Esophagus muscularis mucosa (tissue), 4 donors: ENCODE data around the gene CEP41. TPM values are rescaled to one million over a fixed set of nuclear protein-coding genes. Genes with fewer than 3 reads are reported as not detected.

ENCODE experiments used
- DNase-seq: peaks from one replicate; pipeline ENCODE4 v3.0.0-alpha.2; 2017; ENCODE audit errors: extremely low spot score
- H3K27ac ChIP-seq, 4 donors: fragments of 200-600 bp; sonication (generic); replicated peaks in 1 of 4; 1 replicate in 3 of 4; 2 replicates in 1 of 4; pipeline ENCODE4 v1.5.1; 2016 to 2019; ENCODE audit warnings: mild to moderate bottlenecking in 1 of 4
- H3K27me3 ChIP-seq, 4 donors: fragments of 200-600 bp; sonication (generic); one replicate each; pipeline versions ENCODE4 v1.5.1 to v1.6.0; 2016 to 2019
- H3K36me3 ChIP-seq, 4 donors: fragments of 200-600 bp; sonication (generic); one replicate each; pipeline ENCODE4 v1.5.1; 2016 to 2019
- H3K4me1 ChIP-seq, 4 donors: fragments of 200-600 bp; sonication (generic); one replicate each; pipeline ENCODE4 v1.5.1; 2016 to 2019
- H3K4me3 ChIP-seq, 4 donors: fragments of 200-600 bp; sonication (generic); 1 replicate in 2 of 4; 2 replicates in 2 of 4; pipeline ENCODE4 v1.5.1; 2016 to 2019; ENCODE audit warnings: mild to moderate bottlenecking in 4 of 4, moderate library complexity in 1 of 4
- H3K9me3 ChIP-seq, 4 donors: fragments of 200-600 bp; sonication (generic); 1 replicate in 3 of 4; 2 replicates in 1 of 4; pipeline ENCODE4 v1.5.1; 2016 to 2019
- EP300 ChIP-seq: sonication (generic); formaldehyde crosslinking; IDR thresholded peaks from one replicate; pipeline ENCODE4 v1.6.1; 2017; ENCODE audit warnings: antibody characterized with exemption
- POLR2A ChIP-seq: fragments of 450-650 bp; IDR thresholded peaks from one replicate; pipeline ENCODE4 v1.6.1; 2017; ENCODE audit warnings: antibody characterized with exemption, moderate library complexity, mild to moderate bottlenecking, low read depth
- POLR2AphosphoS5 ChIP-seq, 2 donors: sonication (generic); formaldehyde crosslinking; IDR thresholded peaks; one replicate each; pipeline ENCODE4 v1.6.1; 2017; ENCODE audit warnings: antibody characterized with exemption in 2 of 2
- WGBS: methylation state at CpG from one replicate; pipeline ENCODE4 v1.1.5; 2018; 5-methylcytosine and 5-hydroxymethylcytosine counted together
- intact Hi-C: fragments of 100-400 bp; cut with DNase I; formaldehyde crosslinking; loops from one replicate; pipeline ENCODE4 v1.15.1; 2023
- total RNA-seq, 4 donors: library from RNA; depleted of rRNA; stranded (reverse); fragments of >200 nt; gene quantifications; one replicate each; pipeline versions ENCODE4 v1.1.0 to v1.2.1, GENCODE V29; 2016
- TF ChIP-seq, protein P1 (sequence below), 3 experiments: fragments of 200-600 bp in 2 of 3; fragments of 450-650 bp in 1 of 3; sonication (generic) in 2 of 3; IDR thresholded peaks; one replicate each; pipeline ENCODE4 v1.5.1; 2017 to 2019; ENCODE audit warnings: antibody characterized with exemption in 3 of 3, mild to moderate bottlenecking in 2 of 3, moderate library complexity in 1 of 3

Gene CEP41
- total RNA-seq, 4 donors from 2014 or later: 0.83 to 5.9 (median 2.8) TPM

DNA sequence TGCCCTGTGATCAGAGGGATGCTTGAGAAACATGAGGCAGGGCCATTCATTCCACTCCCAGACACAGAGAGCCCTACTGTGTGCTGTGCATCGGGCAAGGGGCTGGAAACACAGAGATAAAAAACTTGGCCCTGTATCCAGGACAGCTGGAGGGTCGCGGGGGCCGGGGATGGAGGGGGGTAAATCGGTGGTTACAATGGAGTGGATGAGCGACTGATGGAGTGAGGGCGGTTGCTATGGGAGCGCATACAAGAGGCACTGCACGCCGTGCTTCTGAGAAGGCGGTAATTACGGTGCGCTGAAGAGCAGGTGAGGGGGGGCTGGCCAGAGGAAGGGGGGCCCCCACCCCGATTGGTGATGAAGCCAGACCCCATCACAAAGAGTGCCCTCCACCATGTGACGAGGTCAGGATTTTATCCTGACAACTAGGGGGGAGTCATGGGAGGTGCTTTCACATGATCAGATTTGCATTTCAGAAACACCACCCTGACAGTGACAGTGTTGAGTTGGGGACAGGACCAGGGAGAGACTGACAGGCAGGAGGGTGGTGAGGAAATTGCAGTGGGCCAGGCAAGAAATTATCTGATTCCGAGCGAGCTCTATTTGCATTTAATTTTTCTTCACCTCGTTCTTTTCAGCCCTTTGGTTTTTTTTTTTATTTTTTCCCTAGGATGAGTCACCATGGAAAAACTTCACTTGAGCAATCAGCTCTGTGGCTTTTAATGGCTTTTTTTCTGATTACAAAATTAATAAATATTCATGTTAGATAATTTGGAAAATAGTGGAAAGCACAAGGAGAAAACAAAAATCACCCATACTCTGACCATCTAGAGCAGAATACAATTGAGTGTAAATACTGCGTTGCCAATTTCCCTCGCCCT, 88.4 kb downstream of the CEP41 start:
- Histone ChIP-seq H3K4me1 (peaks cover 11 to 48% (median 41%) of the 10 kb centered on the region in 4 donors), H3K27ac (peak overlapping the region; percentile 25 to 62 (median 53)), H3K4me3 (no peak overlapping the region), H3K27me3 (no peaks in the 10 kb centered on the region), H3K36me3 (no peaks in the 10 kb centered on the region), H3K9me3 (no peaks in the 10 kb centered on the region)
- no peak for DNase-seq
- intact Hi-C loops: loop anchor here (10.0 kb wide), 1 partner anchor 82 kb away; no protein-coding TSS in a partner anchor
- no peak for TF ChIP-seq EP300
- no peak for TF ChIP-seq POLR2AphosphoS5 (IDR thresholded peaks at IDR 0.05)
- TF ChIP-seq, protein P1, sequence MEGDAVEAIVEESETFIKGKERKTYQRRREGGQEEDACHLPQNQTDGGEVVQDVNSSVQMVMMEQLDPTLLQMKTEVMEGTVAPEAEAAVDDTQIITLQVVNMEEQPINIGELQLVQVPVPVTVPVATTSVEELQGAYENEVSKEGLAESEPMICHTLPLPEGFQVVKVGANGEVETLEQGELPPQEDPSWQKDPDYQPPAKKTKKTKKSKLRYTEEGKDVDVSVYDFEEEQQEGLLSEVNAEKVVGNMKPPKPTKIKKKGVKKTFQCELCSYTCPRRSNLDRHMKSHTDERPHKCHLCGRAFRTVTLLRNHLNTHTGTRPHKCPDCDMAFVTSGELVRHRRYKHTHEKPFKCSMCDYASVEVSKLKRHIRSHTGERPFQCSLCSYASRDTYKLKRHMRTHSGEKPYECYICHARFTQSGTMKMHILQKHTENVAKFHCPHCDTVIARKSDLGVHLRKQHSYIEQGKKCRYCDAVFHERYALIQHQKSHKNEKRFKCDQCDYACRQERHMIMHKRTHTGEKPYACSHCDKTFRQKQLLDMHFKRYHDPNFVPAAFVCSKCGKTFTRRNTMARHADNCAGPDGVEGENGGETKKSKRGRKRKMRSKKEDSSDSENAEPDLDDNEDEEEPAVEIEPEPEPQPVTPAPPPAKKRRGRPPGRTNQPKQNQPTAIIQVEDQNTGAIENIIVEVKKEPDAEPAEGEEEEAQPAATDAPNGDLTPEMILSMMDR (IDR thresholded peaks at IDR 0.05): no peak
- TF ChIP-seq POLR2A: no peak
- 78% methylated on average over 20 of the region's 20 CpGs for WGBS

DNA sequence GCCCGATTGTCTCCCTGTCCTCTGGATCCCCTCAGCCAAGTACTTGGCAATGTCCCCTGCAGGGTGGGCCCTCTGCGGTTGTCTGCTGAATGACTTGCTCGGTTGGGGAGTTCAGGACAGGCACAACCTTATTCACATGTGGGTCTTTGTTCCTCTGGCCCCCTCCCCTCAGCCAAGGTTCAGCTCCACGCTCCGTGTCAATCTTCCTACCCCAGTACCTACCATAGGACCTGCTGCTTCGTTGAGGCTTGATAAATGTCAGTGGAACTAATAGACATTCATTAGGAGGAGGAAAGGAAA, 89.1 kb downstream of the CEP41 start:
- TF ChIP-seq, protein P1 (IDR thresholded peaks at IDR 0.05): no peak
- TF ChIP-seq POLR2A (no peak), POLR2AphosphoS5 (IDR thresholded peaks at IDR 0.05) (no peak), EP300 (no peak)
- no peaks in the 10 kb centered on the region for H3K9me3 ChIP-seq
- peaks cover 8 to 41% (median 36%) of the 10 kb centered on the region in 4 donors for H3K4me1 ChIP-seq
- no peak for DNase-seq
- WGBS: 81% methylated on average over 6 of the region's 6 CpGs
- intact Hi-C loops: loop anchor here (10.0 kb wide), 1 partner anchor 83 kb away; no protein-coding TSS in a partner anchor
- no peaks in the 10 kb centered on the region for H3K27me3 ChIP-seq
- peak overlapping the region; percentile 25 to 62 (median 53) for H3K27ac ChIP-seq
- no peaks in the 10 kb centered on the region for H3K36me3 ChIP-seq
- no peak overlapping the region for H3K4me3 ChIP-seq

DNA sequence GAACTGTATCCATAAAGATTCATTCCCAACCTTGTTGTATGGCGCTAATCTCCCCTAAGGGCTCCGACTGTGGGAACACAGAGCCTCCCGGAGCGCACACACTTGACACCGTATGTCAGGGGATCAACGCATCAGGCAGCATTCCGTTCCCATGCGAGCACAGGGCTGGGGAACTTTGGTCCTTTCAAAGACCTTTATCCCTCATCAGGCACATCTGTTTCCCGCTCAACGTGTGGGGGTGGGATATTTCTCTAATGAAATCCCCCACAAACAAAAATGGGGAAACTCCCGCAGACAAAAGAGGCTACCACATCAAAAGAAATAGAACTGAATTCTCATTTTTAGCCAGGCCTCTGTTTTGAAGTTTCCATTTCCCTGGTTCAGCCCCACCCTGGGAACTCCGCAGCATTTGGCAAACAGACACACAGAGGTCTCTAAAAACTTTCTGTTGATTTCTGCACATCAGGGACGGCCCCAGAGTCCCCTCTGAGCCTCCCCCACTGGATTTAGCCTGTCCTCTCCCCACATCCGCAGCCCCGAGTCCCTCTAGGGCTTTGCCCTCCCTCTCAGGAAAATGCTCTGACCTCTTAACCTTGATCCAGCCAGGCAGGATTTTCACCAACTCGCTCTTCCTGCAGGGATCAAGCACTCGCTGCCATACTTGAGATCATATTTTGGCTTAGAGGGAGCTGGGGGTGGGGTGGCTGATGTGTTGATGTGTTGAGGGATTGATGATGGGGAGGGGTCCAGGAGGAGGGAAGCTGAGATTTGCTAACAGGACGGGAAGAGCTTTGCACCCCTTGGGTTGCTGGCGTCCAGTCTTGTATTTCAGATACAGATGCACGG, 89.6 kb downstream of the CEP41 start:
- DNase-seq: no peak
- Histone ChIP-seq H3K9me3 (no peaks in the 10 kb centered on the region), H3K27me3 (no peaks in the 10 kb centered on the region), H3K4me3 (no peak overlapping the region), H3K36me3 (no peaks in the 10 kb centered on the region), H3K4me1 (peaks cover 3 to 35% (median 30%) of the 10 kb centered on the region in 4 donors), H3K27ac (peak overlapping the region; percentile 25 to 62 (median 53))
- TF ChIP-seq EP300 (no peak), POLR2A (no peak), POLR2AphosphoS5 (IDR thresholded peaks at IDR 0.05) (no peak)
- TF ChIP-seq, protein P1 (IDR thresholded peaks at IDR 0.05): no peak
- intact Hi-C loops: loop anchor here (10.0 kb wide), 1 partner anchor 84 kb away; no protein-coding TSS in a partner anchor
- 66% methylated on average over 20 of the region's 20 CpGs for WGBS

DNA sequence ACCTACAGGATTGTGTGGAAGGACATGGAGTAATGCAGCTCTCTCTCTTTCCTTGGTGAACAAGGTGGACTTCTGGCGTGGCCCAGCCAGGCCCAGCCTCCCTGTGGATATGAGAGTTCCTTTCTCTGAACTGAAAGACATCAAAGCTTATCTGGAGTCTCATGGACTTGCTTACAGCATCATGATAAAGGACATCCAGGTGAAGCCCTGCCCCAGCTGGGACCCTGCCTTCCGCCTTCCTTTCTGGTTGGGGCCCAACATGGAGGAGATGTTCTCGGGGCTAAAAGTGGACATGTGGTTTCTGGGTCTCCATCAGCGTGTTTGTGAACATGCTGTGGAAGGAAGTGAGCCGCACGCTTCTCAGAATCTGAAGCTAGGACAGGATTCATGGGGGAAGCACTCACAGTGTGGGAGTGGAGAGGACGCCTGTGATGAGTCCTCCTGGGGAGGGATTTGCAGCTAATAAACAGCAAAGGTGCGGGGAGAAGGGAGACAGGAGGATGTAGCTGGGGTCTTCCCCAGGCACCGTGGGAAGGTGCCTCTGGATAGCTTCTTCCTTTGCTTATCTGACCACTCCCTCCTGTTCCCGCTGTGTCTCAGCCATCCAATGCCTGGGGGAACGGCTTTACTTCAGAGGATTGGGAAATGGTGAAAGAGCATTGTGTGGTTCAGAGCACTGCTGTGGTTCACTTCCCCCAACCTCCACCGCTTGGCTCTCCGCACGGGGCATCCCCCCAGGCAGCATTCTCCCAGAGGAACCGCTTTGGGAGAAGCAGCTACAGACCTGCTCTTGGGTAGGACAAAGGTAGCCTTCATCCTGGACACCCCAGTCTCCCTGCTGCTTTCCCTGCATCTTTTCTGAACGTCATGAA, 90.7 kb downstream of the CEP41 start:
- 65% methylated on average over 16 of the region's 16 CpGs for whole genome bisulfite sequencing

More for the DNA sequence above, 90.7 kb downstream of the CEP41 start:
- H3K4me1 ChIP-seq: peaks cover 3 to 28% (median 24%) of the 10 kb centered on the region in 4 donors
- H3K27me3 ChIP-seq: no peaks in the 10 kb centered on the region
- H3K9me3 ChIP-seq: no peaks in the 10 kb centered on the region
- TF ChIP-seq, protein P1 (IDR thresholded peaks at IDR 0.05): no peak
- TF ChIP-seq POLR2A: no peak
- TF ChIP-seq POLR2AphosphoS5 (IDR thresholded peaks at IDR 0.05): no peak
- TF ChIP-seq EP300: no peak
- intact Hi-C loops: loop anchor here (10.0 kb wide), 1 partner anchor 85 kb away; no protein-coding TSS in a partner anchor
- no peak overlapping the region for H3K4me3 ChIP-seq
- H3K27ac ChIP-seq: peak overlapping the region; percentile 10 to 56 (median 41)
- H3K36me3 ChIP-seq: no peaks in the 10 kb centered on the region
- no peak for DNase-seq
